ENCODE data around the gene ABHD2. TPM values are rescaled to one million over a fixed set of nuclear protein-coding genes. Genes with fewer than 3 reads are reported as not detected.
A peak's percentile ranks its signal among the peaks of the same experiment; 100 is the strongest.

ABHD2 gene
- total and polyA plus RNA-seq, 4 donors: 11.7 to 200 (median 59.3) TPM

- Histone ChIP-seq H3K27ac (ENCODE audit: low read depth in 1 of 2, low read length in 1 of 2) (peak overlapping the region; percentile 48 to 89), H3K27me3 (ENCODE audit: control insufficient read depth in 3 of 3, insufficient read depth in 3 of 3, low read length in 2 of 3) (no peaks in the 10 kb centered on the region), H3K4me1 (ENCODE audit: control insufficient read depth in 5 of 5, insufficient read depth in 5 of 5, low read length in 5 of 5) (peaks cover 3 to 32% (median 8%) of the 10 kb centered on the region in 5 donors), H3K4me3 (no peak overlapping the region), H3K9me3 (ENCODE audit: control insufficient read depth in 4 of 4, insufficient read depth in 3 of 4, low read length in 3 of 4) (no peaks in the 10 kb centered on the region), H3K9ac (ENCODE audit: insufficient read depth in 1 of 2, low read length in 2 of 2) (no peak overlapping the region), H3K36me3 (ENCODE audit: control insufficient read depth in 4 of 4, insufficient read depth in 4 of 4, low read length in 4 of 4) (peaks cover 0 to 8% (median 2%) of the 10 kb centered on the region in 4 donors)
- 82 to 91% methylated on average over 12 of the region's 12 CpGs for WGBS, 2 donors
- ATAC-seq (ENCODE audit: insufficient read depth, low FRiP score) (no peak), DNase-seq (no peak)
- TF ChIP-seq CTCF (IDR thresholded peaks at IDR 0.05; ENCODE audit: control extremely low read depth, extremely low read depth): no peak
Measured at GRCh38 chr15:89136078-89136806, 48.0 kb downstream of the ABHD2 start.

DNA sequence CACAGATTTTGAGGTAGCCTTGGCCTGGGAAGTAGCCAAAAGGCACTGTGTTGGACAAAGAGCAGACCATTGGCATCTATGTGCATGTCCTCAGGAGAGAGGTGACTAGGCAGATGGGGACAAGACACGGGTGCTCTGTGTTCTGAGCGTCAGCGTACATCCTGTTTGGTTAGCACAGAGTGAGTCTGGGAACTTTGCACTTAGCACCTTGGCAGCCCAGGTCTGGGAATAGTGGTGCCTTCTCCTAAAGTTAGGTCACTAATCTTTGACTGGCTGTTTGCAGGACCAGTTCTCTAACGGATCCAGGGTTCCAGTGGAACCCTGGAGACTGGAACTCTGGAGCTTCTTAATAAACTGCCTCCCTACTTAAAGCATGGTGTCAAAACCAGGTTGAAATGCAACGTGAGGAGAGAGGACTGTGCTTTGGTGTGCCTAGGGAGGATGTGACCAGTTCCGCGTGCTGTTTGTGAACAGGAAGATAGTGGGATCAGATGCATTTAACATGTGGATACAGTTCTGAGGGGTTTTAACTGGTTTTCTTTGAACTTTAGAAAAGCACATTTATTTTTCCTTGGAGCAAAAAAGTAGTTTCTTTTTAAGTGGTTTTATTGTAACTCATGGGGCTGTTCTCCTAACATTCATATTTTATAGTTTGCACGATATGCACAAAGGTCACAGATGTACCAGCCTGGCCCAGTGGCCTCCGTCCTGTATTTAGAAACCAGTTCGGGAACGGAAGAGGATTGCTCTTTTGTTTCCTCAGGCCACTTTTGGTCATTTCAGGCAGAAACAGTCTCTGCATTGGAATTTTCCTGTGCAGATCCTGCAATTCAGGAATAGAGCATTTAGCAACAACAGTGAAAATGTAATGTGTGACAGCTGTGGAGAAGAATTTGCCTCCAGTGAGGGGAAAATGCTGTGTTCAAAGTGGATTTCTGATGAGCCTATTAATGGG lies 48.8 kb downstream of the ABHD2 start:
- Histone ChIP-seq H3K9me3 (ENCODE audit: control insufficient read depth in 4 of 4, insufficient read depth in 3 of 4, low read length in 3 of 4) (no peaks in the 10 kb centered on the region), H3K9ac (ENCODE audit: insufficient read depth in 1 of 2, low read length in 2 of 2) (no peak overlapping the region), H3K36me3 (ENCODE audit: control insufficient read depth in 4 of 4, insufficient read depth in 4 of 4, low read length in 4 of 4) (peaks cover 0 to 8% (median 2%) of the 10 kb centered on the region in 4 donors), H3K27ac (ENCODE audit: low read depth in 1 of 2, low read length in 1 of 2) (peak overlapping the region; percentile 78 to 89), H3K4me1 (ENCODE audit: control insufficient read depth in 5 of 5, insufficient read depth in 5 of 5, low read length in 5 of 5) (peaks cover 5 to 37% (median 8%) of the 10 kb centered on the region in 5 donors), H3K4me3 (no peak overlapping the region), H3K27me3 (ENCODE audit: control insufficient read depth in 3 of 3, insufficient read depth in 3 of 3, low read length in 2 of 3) (no peaks in the 10 kb centered on the region)
- WGBS, 2 donors: 53 to 69% methylated on average over 11 of the region's 11 CpGs
- no peak for DNase-seq
- ATAC-seq (ENCODE audit: insufficient read depth, low FRiP score): no peak
- TF ChIP-seq CTCF (IDR thresholded peaks at IDR 0.05; ENCODE audit: control extremely low read depth, extremely low read depth): no peak

DNA sequence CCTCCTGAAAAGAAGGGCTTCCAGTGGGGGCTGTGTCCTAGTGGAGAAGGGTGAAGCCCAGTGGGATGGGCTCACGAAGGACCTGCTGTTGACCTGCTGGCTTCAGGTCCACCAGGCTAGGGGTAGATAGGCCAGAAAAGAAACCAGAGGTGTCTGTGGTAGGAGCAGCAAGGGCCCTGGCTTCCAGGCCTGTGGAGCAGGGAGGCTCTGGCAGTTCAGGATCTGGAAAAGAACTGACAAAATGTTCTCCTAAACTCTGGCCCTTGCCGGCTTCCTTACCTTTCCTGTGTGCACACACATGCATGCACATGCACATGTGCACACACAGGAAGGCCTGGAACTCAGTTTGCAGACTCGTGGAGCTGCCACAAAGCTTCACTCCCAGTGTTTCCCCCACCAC lies 49.7 kb downstream of the ABHD2 start:
- no peak for TF ChIP-seq CTCF (IDR thresholded peaks at IDR 0.05; ENCODE audit: control extremely low read depth, extremely low read depth)
- H3K27me3 ChIP-seq (ENCODE audit: control insufficient read depth in 3 of 3, insufficient read depth in 3 of 3, low read length in 2 of 3): no peaks in the 10 kb centered on the region
- H3K9ac ChIP-seq (ENCODE audit: insufficient read depth in 1 of 2, low read length in 2 of 2): no peak overlapping the region
- WGBS, 2 donors: 68 to 82% methylated on average over 3 of the region's 3 CpGs
- DNase-seq: no peak
- H3K9me3 ChIP-seq (ENCODE audit: control insufficient read depth in 4 of 4, insufficient read depth in 3 of 4, low read length in 3 of 4): no peaks in the 10 kb centered on the region
- no peak overlapping the region for H3K4me3 ChIP-seq
- H3K4me1 ChIP-seq (ENCODE audit: control insufficient read depth in 5 of 5, insufficient read depth in 5 of 5, low read length in 5 of 5): peaks cover 5 to 38% (median 8%) of the 10 kb centered on the region in 5 donors
- H3K36me3 ChIP-seq (ENCODE audit: control insufficient read depth in 4 of 4, insufficient read depth in 4 of 4, low read length in 4 of 4): peaks cover 0 to 8% (median 2%) of the 10 kb centered on the region in 4 donors
- ATAC-seq (ENCODE audit: insufficient read depth, low FRiP score): no peak
- H3K27ac ChIP-seq (ENCODE audit: low read depth in 1 of 2, low read length in 1 of 2): peak overlapping the region; percentile 78 to 89

Measured in lung (tissue), 12 donors.